RWPE2 (cell line): Measurements from ENCODE around the gene ATP13A5.
A peak's percentile ranks its signal among the peaks of the same experiment; 100 is the strongest.

ENCODE experiments used
- ATAC-seq: fragments of 200-7000 bp; cut with Tn5 transposase; 3 replicates; pipeline ENCODE4 v1.9.1; 2021; ENCODE audit warnings: low read depth
- DNase-seq: peaks from one replicate; pipeline ENCODE4 v3.0.0-alpha.2; 2020; ENCODE audit warnings: low spot score
- H3K27ac ChIP-seq: fragments of 450-650 bp; 2 replicates; pipeline ENCODE4 v1.5.1; 2017; ENCODE audit warnings: mild to moderate bottlenecking; ENCODE audit not compliant: poor library complexity, severe bottlenecking
- H3K27me3 ChIP-seq: fragments of 250-450 bp; sonication (Bioruptor Pico); 2 replicates; pipeline ENCODE4 v1.5.1; 2021; ENCODE audit warnings: mild to moderate bottlenecking, moderate library complexity; ENCODE audit not compliant: insufficient read depth, poor library complexity, severe bottlenecking
- H3K36me3 ChIP-seq: fragments of 250-450 bp; sonication (Bioruptor Pico); 2 replicates; pipeline ENCODE4 v1.5.1; 2020; ENCODE audit warnings: low read depth, mild to moderate bottlenecking, moderate library complexity
- H3K4me1 ChIP-seq: fragments of 250-450 bp; sonication (Bioruptor Pico); 2 replicates; pipeline ENCODE4 v1.5.1; 2021; ENCODE audit warnings: mild to moderate bottlenecking, moderate library complexity; ENCODE audit not compliant: insufficient read depth, poor library complexity, severe bottlenecking
- H3K4me3 ChIP-seq: fragments of 250-450 bp; sonication (Bioruptor Pico); 2 replicates; pipeline ENCODE4 v1.5.1; 2021; ENCODE audit warnings: mild to moderate bottlenecking, moderate library complexity; ENCODE audit not compliant: severe bottlenecking
- H3K9me3 ChIP-seq: fragments of 250-450 bp; sonication (Bioruptor Pico); 2 replicates; pipeline ENCODE4 v1.5.1; 2021; ENCODE audit warnings: mild to moderate bottlenecking, moderate library complexity; ENCODE audit not compliant: severe bottlenecking
- CTCF ChIP-seq: fragments of 450-650 bp; IDR thresholded peaks from one replicate; pipeline ENCODE4 v1.5.1; 2017; ENCODE audit warnings: mild to moderate bottlenecking, moderate library complexity; ENCODE audit not compliant: poor library complexity, severe bottlenecking

The ATP13A5 gene

GRCh38 chr3:193403307-193403706 lies 24.8 kb upstream of the ATP13A5 start:
- no peaks in the 10 kb centered on the region for H3K27me3 ChIP-seq
- H3K4me3 ChIP-seq: no peak overlapping the region
- no peak overlapping the region for H3K27ac ChIP-seq
- H3K9me3 ChIP-seq: peaks cover 2% of the 10 kb centered on the region
- ATAC-seq (no peak), DNase-seq (no peak)
- H3K36me3 ChIP-seq: no peaks in the 10 kb centered on the region
- TF ChIP-seq CTCF: no peak
- H3K4me1 ChIP-seq: no peaks in the 10 kb centered on the region

- DNase-seq (no peak), ATAC-seq (no peak)
- no peaks in the 10 kb centered on the region for H3K27me3 ChIP-seq
- H3K9me3 ChIP-seq: peaks cover 2% of the 10 kb centered on the region
- no peak for TF ChIP-seq CTCF
- no peaks in the 10 kb centered on the region for H3K4me1 ChIP-seq
- no peak overlapping the region for H3K27ac ChIP-seq
- no peak overlapping the region for H3K4me3 ChIP-seq
- H3K36me3 ChIP-seq: no peaks in the 10 kb centered on the region
These were observed 21.8 kb upstream of the ATP13A5 start for GRCh38 chr3:193400304-193400703.

GRCh38 chr3:193396451-193397244 lies 18.1 kb upstream of the ATP13A5 start:
- TF ChIP-seq CTCF: no peak
- ATAC-seq: no peak
- Histone ChIP-seq H3K9me3 (no peaks in the 10 kb centered on the region), H3K27me3 (no peaks in the 10 kb centered on the region), H3K36me3 (no peaks in the 10 kb centered on the region), H3K4me1 (peaks cover 7% of the 10 kb centered on the region), H3K4me3 (no peak overlapping the region), H3K27ac (no peak overlapping the region)
- DNase-seq: no peak

DNA sequence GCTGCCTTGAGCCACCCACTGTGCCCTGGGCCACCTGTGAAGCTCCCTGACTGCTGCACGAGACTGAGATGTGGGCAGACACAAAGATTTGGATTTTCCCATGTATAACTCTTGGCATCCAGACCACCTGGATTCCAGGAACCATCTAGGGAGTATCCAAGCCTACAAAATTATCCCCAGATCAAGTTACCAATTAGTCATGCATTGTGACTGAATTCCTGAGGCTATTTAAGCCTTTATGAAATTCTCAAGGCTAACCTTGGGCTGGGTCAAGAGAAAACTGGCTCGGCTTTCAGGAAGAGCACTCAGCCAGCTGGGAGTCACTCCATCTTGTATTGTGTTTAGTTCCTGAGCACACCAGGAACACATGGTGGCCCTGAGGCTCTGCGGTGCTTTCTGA lies 13.3 kb upstream of the ATP13A5 start:
- Histone ChIP-seq H3K4me3 (no peak overlapping the region), H3K4me1 (peaks cover 14% of the 10 kb centered on the region), H3K9me3 (no peaks in the 10 kb centered on the region), H3K27me3 (no peaks in the 10 kb centered on the region), H3K27ac (no peak overlapping the region), H3K36me3 (no peaks in the 10 kb centered on the region)
- DNase-seq: no peak
- TF ChIP-seq CTCF: no peak
- ATAC-seq: peak; percentile 91

DNA sequence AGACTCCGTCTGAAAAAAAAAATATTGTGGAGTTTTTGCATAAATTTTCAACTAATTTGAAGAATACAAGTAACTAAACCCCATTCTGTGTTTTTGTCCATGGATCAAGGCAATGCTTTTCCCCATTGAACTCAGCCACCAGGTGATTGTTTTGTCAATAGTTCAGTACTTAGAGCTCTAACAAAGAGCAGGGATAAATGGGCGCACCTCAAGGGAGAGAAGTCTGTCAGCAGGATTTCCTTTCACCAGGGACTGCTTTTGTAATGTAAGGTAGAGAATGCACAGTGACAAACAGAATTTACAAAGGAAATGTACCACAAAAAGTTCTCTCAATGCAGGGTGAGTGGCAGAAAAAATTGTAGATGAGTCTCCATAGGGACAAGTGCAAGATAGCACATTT lies 10.8 kb upstream of the ATP13A5 start:
- no peaks in the 10 kb centered on the region for H3K36me3 ChIP-seq
- DNase-seq (no peak), ATAC-seq (no peak)
- H3K27me3 ChIP-seq: no peaks in the 10 kb centered on the region
- H3K9me3 ChIP-seq: no peaks in the 10 kb centered on the region
- H3K27ac ChIP-seq: no peak overlapping the region
- no peak for TF ChIP-seq CTCF
- H3K4me1 ChIP-seq: peaks cover 14% of the 10 kb centered on the region
- no peak overlapping the region for H3K4me3 ChIP-seq
